ENCODE measurements around the gene CTBS. TPM values are rescaled to one million over a fixed set of nuclear protein-coding genes. Genes with fewer than 3 reads are reported as not detected.
A peak's percentile ranks its signal among the peaks of the same experiment; 100 is the strongest.
"Not testable (repeated sequence)": the region's sequence is repeated elsewhere in the genome, so short reads cannot be mapped to it uniquely, and the experiment has no call there.

The CTBS gene
- total RNA-seq, 1 donor, result 13.0 TPM

DNA sequence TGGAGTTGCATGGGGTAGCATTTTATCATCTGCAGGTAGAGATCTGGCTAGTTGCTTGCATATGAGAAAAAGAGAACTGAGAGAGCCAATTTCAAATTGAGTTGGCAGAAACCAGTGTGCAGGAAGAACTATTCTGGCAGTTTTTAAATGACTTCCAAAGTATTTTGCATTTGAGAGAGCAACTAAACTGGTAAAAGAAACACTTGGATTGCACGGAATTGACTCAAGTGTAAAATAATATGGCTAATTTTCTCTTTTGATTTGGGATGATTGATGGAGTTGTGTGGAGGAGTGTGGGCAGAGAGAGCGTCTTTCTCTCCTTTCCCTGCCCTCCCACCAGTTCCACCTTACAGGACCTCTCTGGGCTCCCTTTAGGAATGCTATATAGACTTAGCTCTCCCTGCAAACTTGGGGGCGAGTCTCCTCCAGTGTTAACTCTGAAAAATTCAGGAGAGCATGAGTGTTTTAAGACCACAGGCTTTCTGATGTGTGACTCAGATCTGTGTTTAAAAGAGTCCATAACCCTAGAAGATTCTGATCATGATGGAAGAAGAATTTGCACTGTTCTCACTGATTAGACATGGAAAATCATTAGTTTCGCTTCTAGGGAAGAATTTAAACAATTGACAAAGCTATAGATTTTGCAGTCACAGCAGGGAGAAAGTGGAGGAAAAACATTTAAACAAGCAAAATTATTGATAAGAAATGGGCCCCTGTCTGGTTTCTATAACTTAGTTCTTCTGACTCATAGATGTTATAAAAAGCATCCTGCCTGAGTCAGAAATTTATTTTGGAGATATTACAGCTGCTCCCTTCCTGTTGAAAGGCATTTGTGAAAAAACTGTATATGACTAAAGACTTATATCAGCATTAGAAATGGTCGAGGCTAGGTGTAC lies 24.9 kb upstream of the CTBS start:
- H3K4me2 ChIP-seq (ENCODE audit: insufficient read depth, low read length), result peak overlapping the region; percentile 74
- H3K79me2 ChIP-seq (ENCODE audit: insufficient read depth, low read length), result no peaks in the 10 kb centered on the region
- H3K9me3 ChIP-seq (ENCODE audit: low read depth, low read length), result no peaks in the 10 kb centered on the region
- peak overlapping the region; percentile 53 for H2AFZ ChIP-seq (ENCODE audit: low read length)
- DNase-seq (ENCODE audit: insufficient read length, low spot score, missing footprints), result peak; percentile 55
- TF ChIP-seq, protein P1, sequence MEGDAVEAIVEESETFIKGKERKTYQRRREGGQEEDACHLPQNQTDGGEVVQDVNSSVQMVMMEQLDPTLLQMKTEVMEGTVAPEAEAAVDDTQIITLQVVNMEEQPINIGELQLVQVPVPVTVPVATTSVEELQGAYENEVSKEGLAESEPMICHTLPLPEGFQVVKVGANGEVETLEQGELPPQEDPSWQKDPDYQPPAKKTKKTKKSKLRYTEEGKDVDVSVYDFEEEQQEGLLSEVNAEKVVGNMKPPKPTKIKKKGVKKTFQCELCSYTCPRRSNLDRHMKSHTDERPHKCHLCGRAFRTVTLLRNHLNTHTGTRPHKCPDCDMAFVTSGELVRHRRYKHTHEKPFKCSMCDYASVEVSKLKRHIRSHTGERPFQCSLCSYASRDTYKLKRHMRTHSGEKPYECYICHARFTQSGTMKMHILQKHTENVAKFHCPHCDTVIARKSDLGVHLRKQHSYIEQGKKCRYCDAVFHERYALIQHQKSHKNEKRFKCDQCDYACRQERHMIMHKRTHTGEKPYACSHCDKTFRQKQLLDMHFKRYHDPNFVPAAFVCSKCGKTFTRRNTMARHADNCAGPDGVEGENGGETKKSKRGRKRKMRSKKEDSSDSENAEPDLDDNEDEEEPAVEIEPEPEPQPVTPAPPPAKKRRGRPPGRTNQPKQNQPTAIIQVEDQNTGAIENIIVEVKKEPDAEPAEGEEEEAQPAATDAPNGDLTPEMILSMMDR (IDR thresholded peaks at IDR 0.05; ENCODE audit: extremely low read depth, low read depth, low read length), result no peak
- H3K36me3 ChIP-seq (ENCODE audit: insufficient read depth, low read length), result no peaks in the 10 kb centered on the region
- H4K20me1 ChIP-seq (ENCODE audit: insufficient read depth, low read length), result no peaks in the 10 kb centered on the region
- H3K27ac ChIP-seq (ENCODE audit: low read depth, low read length), result peak overlapping the region; percentile 83
- peaks cover 40% of the 10 kb centered on the region for H3K4me1 ChIP-seq (ENCODE audit: insufficient read depth, low read length)
- H3K4me3 ChIP-seq (ENCODE audit: insufficient read depth, low read length), result peak overlapping the region; percentile 40
- H3K27me3 ChIP-seq (ENCODE audit: insufficient read depth, low read length), result no peaks in the 10 kb centered on the region

DNA sequence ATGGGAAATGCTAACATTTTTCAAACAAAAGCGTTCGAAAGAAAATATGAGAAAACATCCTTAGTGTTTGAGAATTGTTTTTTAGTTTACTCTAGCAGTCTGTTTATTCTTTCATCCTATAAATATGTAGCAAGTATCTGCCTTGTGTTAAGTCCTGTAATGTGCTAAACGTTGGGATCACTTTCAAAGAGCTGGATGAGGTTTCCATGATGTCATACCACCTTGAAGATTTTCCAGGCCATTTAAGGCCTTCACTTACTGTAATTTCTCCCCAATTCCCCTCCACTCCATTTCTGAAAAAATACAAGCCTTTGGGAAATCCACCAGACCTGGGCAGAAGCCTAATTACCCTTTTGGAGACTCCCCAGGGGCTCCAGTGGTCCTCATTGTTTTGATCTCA lies 24.2 kb upstream of the CTBS start:
- DNase-seq (ENCODE audit: insufficient read length, low spot score, missing footprints), result no peak
- H3K4me3 ChIP-seq (ENCODE audit: insufficient read depth, low read length), result peak overlapping the region; percentile 40
- H3K27ac ChIP-seq (ENCODE audit: low read depth, low read length), result peak overlapping the region; percentile 83
- no peaks in the 10 kb centered on the region for H4K20me1 ChIP-seq (ENCODE audit: insufficient read depth, low read length)
- no peaks in the 10 kb centered on the region for H3K79me2 ChIP-seq (ENCODE audit: insufficient read depth, low read length)
- no peaks in the 10 kb centered on the region for H3K9me3 ChIP-seq (ENCODE audit: low read depth, low read length)
- H3K4me1 ChIP-seq (ENCODE audit: insufficient read depth, low read length), result peaks cover 34% of the 10 kb centered on the region
- H2AFZ ChIP-seq (ENCODE audit: low read length), result peak overlapping the region; percentile 53
- H3K27me3 ChIP-seq (ENCODE audit: insufficient read depth, low read length), result no peaks in the 10 kb centered on the region
- H3K4me2 ChIP-seq (ENCODE audit: insufficient read depth, low read length), result peak overlapping the region; percentile 74
- no peaks in the 10 kb centered on the region for H3K36me3 ChIP-seq (ENCODE audit: insufficient read depth, low read length)
- TF ChIP-seq, protein P1 (IDR thresholded peaks at IDR 0.05; ENCODE audit: extremely low read depth, low read depth, low read length), result no peak

DNA sequence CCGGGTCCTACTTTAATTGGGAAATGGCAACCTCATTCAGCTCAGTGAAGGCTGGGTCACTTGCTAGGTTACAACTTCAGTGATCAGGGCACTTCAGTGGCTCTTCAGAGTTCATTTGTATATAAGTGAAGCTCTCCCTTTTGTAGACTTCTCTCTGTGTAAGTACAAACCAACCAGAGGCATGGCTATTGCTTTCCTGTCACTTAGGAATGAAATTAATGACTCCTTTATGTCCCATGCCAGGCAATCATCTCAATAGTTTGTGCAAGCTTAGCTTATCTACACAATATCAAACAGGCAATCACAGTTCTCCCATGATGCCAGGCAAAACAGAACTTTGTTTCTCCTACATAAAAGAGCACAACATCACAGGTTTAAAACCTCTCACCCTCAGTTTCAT lies 22.8 kb upstream of the CTBS start:
- H3K27ac ChIP-seq (ENCODE audit: low read depth, low read length), result no peak overlapping the region
- peaks cover 26% of the 10 kb centered on the region for H3K4me1 ChIP-seq (ENCODE audit: insufficient read depth, low read length)
- H4K20me1 ChIP-seq (ENCODE audit: insufficient read depth, low read length), result no peaks in the 10 kb centered on the region
- TF ChIP-seq, protein P1 (IDR thresholded peaks at IDR 0.05; ENCODE audit: extremely low read depth, low read depth, low read length), result no peak
- peak overlapping the region; percentile 17 for H2AFZ ChIP-seq (ENCODE audit: low read length)
- no peaks in the 10 kb centered on the region for H3K79me2 ChIP-seq (ENCODE audit: insufficient read depth, low read length)
- no peak overlapping the region for H3K4me3 ChIP-seq (ENCODE audit: insufficient read depth, low read length)
- no peaks in the 10 kb centered on the region for H3K27me3 ChIP-seq (ENCODE audit: insufficient read depth, low read length)
- H3K9me3 ChIP-seq (ENCODE audit: low read depth, low read length), result no peaks in the 10 kb centered on the region
- DNase-seq (ENCODE audit: insufficient read length, low spot score, missing footprints), result no peak
- H3K4me2 ChIP-seq (ENCODE audit: insufficient read depth, low read length), result no peak overlapping the region
- H3K36me3 ChIP-seq (ENCODE audit: insufficient read depth, low read length), result no peaks in the 10 kb centered on the region

DNA sequence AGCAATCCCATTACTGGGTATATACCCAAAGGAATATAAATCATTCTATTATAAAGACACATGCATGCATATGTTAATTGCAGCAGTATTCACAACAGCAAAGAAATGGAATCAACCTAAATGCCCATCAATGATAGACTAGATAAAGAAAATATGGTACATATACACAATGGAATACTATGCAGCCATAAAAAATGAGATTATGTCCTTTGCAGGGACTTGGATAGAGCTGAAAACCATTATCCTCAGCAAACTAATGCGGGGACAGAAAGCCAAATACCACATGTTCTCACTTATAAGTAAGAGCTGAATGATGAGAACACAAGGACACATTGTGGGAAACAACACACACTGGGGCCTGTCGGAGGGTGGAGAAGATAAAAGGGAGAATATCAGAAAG lies 20.7 kb upstream of the CTBS start:
- not testable (repeated sequence) for H3K36me3 ChIP-seq (ENCODE audit: insufficient read depth, low read length); H3K79me2 ChIP-seq (ENCODE audit: insufficient read depth, low read length); H3K27me3 ChIP-seq (ENCODE audit: insufficient read depth, low read length); H3K9me3 ChIP-seq (ENCODE audit: low read depth, low read length); H3K4me3 ChIP-seq (ENCODE audit: insufficient read depth, low read length); H4K20me1 ChIP-seq (ENCODE audit: insufficient read depth, low read length); DNase-seq (ENCODE audit: insufficient read length, low spot score, missing footprints); H2AFZ ChIP-seq (ENCODE audit: low read length); H3K27ac ChIP-seq (ENCODE audit: low read depth, low read length); H3K4me2 ChIP-seq (ENCODE audit: insufficient read depth, low read length)
- peaks cover 19% of the 10 kb centered on the region for H3K4me1 ChIP-seq (ENCODE audit: insufficient read depth, low read length)
